OCI-LY1 (cell line): ENCODE measurements around the gene CLN6.

Experiments used
- CTCF ChIP-seq: fragments of 200-600 bp; sonication (generic), shearing (Covaris generic); IDR thresholded peaks from 2 replicates; pipeline ENCODE4 v1.5.1; 2017; ENCODE audit warnings: mild to moderate bottlenecking, antibody characterized with exemption, low read length, moderate library complexity, mixed read lengths
- EZH2 ChIP-seq: fragments of 200-600 bp; sonication (generic), shearing (Covaris generic); IDR thresholded peaks from 2 replicates; pipeline ENCODE4 v1.8.0; 2017; ENCODE audit warnings: borderline replicate concordance, mixed run types, mild to moderate bottlenecking, antibody characterized with exemption, low read length, moderate library complexity, mixed read lengths

GRCh38 chr15:68256675-68257450, 27.3 kb upstream of the CLN6 start:
- TF ChIP-seq EZH2, result no peak
- TF ChIP-seq CTCF, result no peak
